Measurements from ENCODE around the gene SERPINB1. TPM values are rescaled to one million over a fixed set of nuclear protein-coding genes. Genes with fewer than 3 reads are reported as not detected.
A peak's percentile ranks its signal among the peaks of the same experiment; 100 is the strongest.

The SERPINB1 gene
- total RNA-seq, 1 donor = 32.6 TPM

- DNase-seq (ENCODE audit: insufficient read length, low spot score, missing footprints) = peak; percentile 58
These were observed 29.4 kb upstream of the SERPINB1 start for GRCh38 chr6:2871102-2871501.

GRCh38 chr6:2870046-2870636, 28.5 kb upstream of the SERPINB1 start:
- H4K20me1 ChIP-seq (ENCODE audit: insufficient read depth, low read length) = no peaks in the 10 kb centered on the region
- H3K27ac ChIP-seq (ENCODE audit: low read depth, low read length) = no peak overlapping the region
- H3K4me1 ChIP-seq (ENCODE audit: insufficient read depth, low read length) = peaks cover 8% of the 10 kb centered on the region
- no peak overlapping the region for H3K4me3 ChIP-seq (ENCODE audit: insufficient read depth, low read length)
- no peak for TF ChIP-seq CTCF (IDR thresholded peaks at IDR 0.05; ENCODE audit: extremely low read depth, low read depth, low read length)
- H3K27me3 ChIP-seq (ENCODE audit: insufficient read depth, low read length) = peaks cover 12% of the 10 kb centered on the region
- no peaks in the 10 kb centered on the region for H3K36me3 ChIP-seq (ENCODE audit: insufficient read depth, low read length)
- DNase-seq (ENCODE audit: insufficient read length, low spot score, missing footprints) = no peak
- no peaks in the 10 kb centered on the region for H3K9me3 ChIP-seq (ENCODE audit: low read depth, low read length)
- no peak overlapping the region for H3K4me2 ChIP-seq (ENCODE audit: insufficient read depth, low read length)
- H2AFZ ChIP-seq (ENCODE audit: low read length) = no peak overlapping the region
- no peaks in the 10 kb centered on the region for H3K79me2 ChIP-seq (ENCODE audit: insufficient read depth, low read length)

More at GRCh38 chr6:2871102-2871501, 29.4 kb upstream of the SERPINB1 start:
- TF ChIP-seq CTCF (IDR thresholded peaks at IDR 0.05; ENCODE audit: extremely low read depth, low read depth, low read length) = no peak
- no peak overlapping the region for H2AFZ ChIP-seq (ENCODE audit: low read length)
- H3K36me3 ChIP-seq (ENCODE audit: insufficient read depth, low read length) = no peaks in the 10 kb centered on the region
- peaks cover 2% of the 10 kb centered on the region for H3K4me1 ChIP-seq (ENCODE audit: insufficient read depth, low read length)
- H3K27ac ChIP-seq (ENCODE audit: low read depth, low read length) = no peak overlapping the region
- no peaks in the 10 kb centered on the region for H3K79me2 ChIP-seq (ENCODE audit: insufficient read depth, low read length)
- H3K4me2 ChIP-seq (ENCODE audit: insufficient read depth, low read length) = no peak overlapping the region
- no peaks in the 10 kb centered on the region for H3K9me3 ChIP-seq (ENCODE audit: low read depth, low read length)
- H3K4me3 ChIP-seq (ENCODE audit: insufficient read depth, low read length) = no peak overlapping the region
- peaks cover 13% of the 10 kb centered on the region for H3K27me3 ChIP-seq (ENCODE audit: insufficient read depth, low read length)
- no peaks in the 10 kb centered on the region for H4K20me1 ChIP-seq (ENCODE audit: insufficient read depth, low read length)

- H3K27ac ChIP-seq (ENCODE audit: low read depth, low read length) = no peak overlapping the region
- no peak overlapping the region for H3K4me3 ChIP-seq (ENCODE audit: insufficient read depth, low read length)
- H3K79me2 ChIP-seq (ENCODE audit: insufficient read depth, low read length) = no peaks in the 10 kb centered on the region
- H2AFZ ChIP-seq (ENCODE audit: low read length) = no peak overlapping the region
- no peaks in the 10 kb centered on the region for H3K9me3 ChIP-seq (ENCODE audit: low read depth, low read length)
- no peaks in the 10 kb centered on the region for H3K36me3 ChIP-seq (ENCODE audit: insufficient read depth, low read length)
- H3K27me3 ChIP-seq (ENCODE audit: insufficient read depth, low read length) = peaks cover 5% of the 10 kb centered on the region
- no peaks in the 10 kb centered on the region for H4K20me1 ChIP-seq (ENCODE audit: insufficient read depth, low read length)
- peak; percentile 15 for DNase-seq (ENCODE audit: insufficient read length, low spot score, missing footprints)
- H3K4me1 ChIP-seq (ENCODE audit: insufficient read depth, low read length) = peaks cover 8% of the 10 kb centered on the region
- no peak for TF ChIP-seq CTCF (IDR thresholded peaks at IDR 0.05; ENCODE audit: extremely low read depth, low read depth, low read length)
- no peak overlapping the region for H3K4me2 ChIP-seq (ENCODE audit: insufficient read depth, low read length)
These were observed 27.0 kb upstream of the SERPINB1 start for GRCh38 chr6:2868637-2869036.

GRCh38 chr6:2866171-2866846, 24.6 kb upstream of the SERPINB1 start:
- peak; percentile 35 for DNase-seq (ENCODE audit: insufficient read length, low spot score, missing footprints)
- H3K27ac ChIP-seq (ENCODE audit: low read depth, low read length) = no peak overlapping the region
- peaks cover 8% of the 10 kb centered on the region for H3K4me1 ChIP-seq (ENCODE audit: insufficient read depth, low read length)
- no peaks in the 10 kb centered on the region for H3K36me3 ChIP-seq (ENCODE audit: insufficient read depth, low read length)
- no peaks in the 10 kb centered on the region for H4K20me1 ChIP-seq (ENCODE audit: insufficient read depth, low read length)
- no peaks in the 10 kb centered on the region for H3K27me3 ChIP-seq (ENCODE audit: insufficient read depth, low read length)
- H2AFZ ChIP-seq (ENCODE audit: low read length) = peak overlapping the region; percentile 73
- TF ChIP-seq CTCF (IDR thresholded peaks at IDR 0.05; ENCODE audit: extremely low read depth, low read depth, low read length) = no peak
- H3K79me2 ChIP-seq (ENCODE audit: insufficient read depth, low read length) = no peaks in the 10 kb centered on the region
- H3K9me3 ChIP-seq (ENCODE audit: low read depth, low read length) = no peaks in the 10 kb centered on the region
- H3K4me2 ChIP-seq (ENCODE audit: insufficient read depth, low read length) = peak overlapping the region; percentile 67
- H3K4me3 ChIP-seq (ENCODE audit: insufficient read depth, low read length) = peak overlapping the region; percentile 42
